GM19438 (cell line): Measurements from ENCODE around the gene ATP8B3.

Experiments
- ATAC-seq: cut with Tn5 transposase; IDR thresholded peaks from one replicate; pipeline ENCODE4 v1.9.1; 2021; ENCODE audit warnings: low read depth; ENCODE audit not compliant: unreplicated experiment

Gene ATP8B3, protein sequence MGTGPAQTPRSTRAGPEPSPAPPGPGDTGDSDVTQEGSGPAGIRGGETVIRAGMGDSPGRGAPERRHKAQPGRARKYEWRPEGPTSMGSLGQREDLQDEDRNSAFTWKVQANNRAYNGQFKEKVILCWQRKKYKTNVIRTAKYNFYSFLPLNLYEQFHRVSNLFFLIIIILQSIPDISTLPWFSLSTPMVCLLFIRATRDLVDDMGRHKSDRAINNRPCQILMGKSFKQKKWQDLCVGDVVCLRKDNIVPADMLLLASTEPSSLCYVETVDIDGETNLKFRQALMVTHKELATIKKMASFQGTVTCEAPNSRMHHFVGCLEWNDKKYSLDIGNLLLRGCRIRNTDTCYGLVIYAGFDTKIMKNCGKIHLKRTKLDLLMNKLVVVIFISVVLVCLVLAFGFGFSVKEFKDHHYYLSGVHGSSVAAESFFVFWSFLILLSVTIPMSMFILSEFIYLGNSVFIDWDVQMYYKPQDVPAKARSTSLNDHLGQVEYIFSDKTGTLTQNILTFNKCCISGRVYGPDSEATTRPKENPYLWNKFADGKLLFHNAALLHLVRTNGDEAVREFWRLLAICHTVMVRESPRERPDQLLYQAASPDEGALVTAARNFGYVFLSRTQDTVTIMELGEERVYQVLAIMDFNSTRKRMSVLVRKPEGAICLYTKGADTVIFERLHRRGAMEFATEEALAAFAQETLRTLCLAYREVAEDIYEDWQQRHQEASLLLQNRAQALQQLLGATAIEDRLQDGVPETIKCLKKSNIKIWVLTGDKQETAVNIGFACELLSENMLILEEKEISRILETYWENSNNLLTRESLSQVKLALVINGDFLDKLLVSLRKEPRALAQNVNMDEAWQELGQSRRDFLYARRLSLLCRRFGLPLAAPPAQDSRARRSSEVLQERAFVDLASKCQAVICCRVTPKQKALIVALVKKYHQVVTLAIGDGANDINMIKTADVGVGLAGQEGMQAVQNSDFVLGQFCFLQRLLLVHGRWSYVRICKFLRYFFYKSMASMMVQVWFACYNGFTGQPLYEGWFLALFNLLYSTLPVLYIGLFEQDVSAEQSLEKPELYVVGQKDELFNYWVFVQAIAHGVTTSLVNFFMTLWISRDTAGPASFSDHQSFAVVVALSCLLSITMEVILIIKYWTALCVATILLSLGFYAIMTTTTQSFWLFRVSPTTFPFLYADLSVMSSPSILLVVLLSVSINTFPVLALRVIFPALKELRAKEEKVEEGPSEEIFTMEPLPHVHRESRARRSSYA (N-terminal part only)

DNA sequence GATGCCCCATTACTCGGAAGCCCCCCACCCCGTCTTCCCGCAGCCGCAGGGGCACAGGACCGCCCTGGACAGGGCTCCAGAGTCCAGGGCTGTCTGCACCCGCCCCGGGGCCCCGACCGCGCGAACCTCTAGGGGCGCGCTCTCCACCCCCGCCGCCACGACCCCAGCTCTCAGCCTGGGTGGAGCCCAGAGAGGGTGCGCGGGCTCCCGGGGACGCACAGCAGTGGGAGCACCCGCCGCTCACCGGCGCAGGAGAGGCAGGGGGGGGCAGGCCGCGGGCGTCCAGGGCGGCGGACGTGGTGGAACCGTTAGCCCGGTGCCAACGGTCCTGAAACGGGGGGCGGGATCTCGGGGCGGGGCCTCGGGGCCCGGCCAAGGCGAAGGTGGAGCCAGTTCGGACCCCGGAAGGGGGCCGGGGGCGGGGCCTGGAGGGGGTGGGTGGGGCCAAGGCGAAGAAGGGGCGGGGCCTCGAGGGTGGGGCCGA lies at the start of gene ATP8B3:
ATP8B3 (minus strand) TSS at position 335 of the 484 bp plus-strand sequence. CDS start 540 bp downstream, outside the sequence.
- no peak for ATAC-seq

DNA sequence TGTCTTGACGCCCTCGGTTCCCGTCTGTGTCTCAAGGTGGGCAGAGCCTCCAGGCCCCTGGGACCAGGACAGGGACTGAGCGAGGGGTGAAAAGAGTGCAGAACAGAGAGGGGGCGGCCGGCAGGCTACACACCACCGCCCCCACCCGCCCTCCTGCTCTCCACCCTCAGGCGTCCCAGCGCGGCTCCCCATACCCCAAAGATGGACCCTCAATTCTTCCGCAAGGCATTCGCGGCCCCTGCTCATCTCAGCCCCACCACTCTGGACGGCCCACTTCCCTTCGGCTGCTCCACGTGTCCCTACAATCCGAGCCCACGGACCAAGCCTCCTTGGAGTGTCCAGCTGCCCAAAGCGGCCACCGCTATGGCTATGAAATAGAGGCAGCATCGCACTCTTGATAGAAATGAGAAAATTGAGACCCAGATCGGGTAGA lies 49.5 kb upstream of the ATP8B3 start:
- no peak for ATAC-seq

DNA sequence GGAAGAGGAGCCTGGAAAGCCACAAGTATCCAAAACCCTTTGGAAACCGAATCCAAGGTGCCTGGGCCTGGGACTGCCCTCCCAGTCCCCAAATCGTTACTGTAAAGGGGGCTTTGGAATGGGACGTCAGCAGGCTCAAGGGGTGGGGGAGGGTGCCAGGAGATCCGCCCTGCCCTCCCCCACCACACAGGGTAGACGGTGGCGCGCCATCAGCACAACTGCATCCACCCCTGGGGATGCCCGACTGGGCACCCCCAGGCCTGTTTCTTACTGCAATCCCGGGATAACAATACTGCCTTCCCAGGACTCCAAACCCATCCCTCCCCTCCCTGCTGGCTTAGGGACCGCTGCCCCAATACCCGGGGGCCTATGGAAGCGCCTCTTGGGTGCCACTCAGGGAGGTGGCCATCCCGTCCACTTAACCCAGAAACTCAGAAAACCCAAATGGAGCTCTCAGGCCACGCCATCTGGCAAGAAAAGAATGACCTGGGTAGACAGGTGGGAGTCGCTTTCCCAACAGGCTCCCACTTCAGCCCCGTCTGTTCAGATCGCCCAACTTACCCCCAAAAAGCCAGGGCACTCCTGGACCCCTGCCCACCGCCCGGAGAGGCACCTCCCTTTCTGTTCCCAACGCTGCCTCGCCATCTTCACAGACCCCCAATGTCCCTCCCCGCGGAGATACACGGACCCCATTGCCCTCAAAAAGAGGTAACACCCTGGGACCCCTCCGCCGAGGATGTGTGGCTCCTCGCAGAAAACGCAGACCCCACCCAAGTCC lies 48.9 kb upstream of the ATP8B3 start:
- ATAC-seq: no peak

DNA sequence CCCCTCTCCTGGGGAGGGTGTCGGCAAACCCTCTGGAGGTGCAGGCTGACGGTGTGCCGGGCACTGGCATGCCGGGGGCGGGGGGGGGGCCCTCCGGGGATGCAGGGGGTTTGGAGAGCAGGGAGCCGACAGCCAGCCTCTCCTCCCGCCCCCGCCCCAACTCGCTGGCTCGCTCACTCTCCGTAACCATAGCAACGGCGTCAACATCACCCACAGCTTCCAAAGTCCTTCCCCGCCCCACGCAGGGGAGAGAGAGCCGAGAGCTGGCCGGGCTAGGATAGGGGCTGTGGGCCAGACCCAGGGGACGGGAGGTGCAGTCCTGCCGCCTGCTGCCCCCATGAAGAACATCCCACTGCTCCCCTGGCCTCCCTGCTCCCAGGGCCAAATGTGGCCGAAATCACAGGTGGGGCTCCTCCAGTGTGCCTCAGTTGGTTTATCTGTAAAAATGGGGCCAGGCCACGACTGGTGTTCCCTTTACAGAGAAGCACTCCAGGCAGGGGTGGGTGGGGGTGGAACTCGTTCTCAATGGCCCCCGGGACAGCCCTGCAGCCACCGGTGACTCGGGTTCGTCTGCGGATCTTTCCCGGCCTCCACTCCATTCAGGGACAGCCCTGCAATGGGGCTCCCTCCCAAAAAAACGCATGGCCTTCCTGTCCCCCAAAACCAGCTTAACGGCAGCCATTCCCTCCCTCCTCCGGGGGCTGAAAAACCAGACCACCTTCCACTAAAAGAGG lies 48.1 kb upstream of the ATP8B3 start:
- ATAC-seq: no peak

DNA sequence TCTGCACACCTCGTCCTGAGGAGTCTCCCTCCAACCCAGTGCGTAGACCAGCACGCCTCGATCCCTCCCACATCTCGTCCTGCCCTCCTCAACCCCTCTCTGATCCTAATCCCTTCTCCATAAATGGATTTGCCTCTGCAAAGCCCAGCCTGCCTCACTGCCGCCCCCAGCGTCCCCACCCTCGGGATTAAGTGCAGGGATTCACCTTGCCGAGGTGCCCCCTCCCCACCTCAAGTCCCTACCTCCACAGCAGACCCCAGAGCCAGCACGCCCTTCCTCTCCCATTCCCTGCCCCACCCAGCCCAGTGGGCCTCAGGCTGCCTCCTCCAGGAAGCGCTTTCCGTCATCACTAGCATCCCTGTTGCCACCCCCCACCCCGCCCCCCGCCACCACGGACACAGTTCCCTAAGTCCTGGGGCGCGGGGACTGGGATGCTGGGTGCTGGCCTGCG lies 47.3 kb upstream of the ATP8B3 start:
- no peak for ATAC-seq

DNA sequence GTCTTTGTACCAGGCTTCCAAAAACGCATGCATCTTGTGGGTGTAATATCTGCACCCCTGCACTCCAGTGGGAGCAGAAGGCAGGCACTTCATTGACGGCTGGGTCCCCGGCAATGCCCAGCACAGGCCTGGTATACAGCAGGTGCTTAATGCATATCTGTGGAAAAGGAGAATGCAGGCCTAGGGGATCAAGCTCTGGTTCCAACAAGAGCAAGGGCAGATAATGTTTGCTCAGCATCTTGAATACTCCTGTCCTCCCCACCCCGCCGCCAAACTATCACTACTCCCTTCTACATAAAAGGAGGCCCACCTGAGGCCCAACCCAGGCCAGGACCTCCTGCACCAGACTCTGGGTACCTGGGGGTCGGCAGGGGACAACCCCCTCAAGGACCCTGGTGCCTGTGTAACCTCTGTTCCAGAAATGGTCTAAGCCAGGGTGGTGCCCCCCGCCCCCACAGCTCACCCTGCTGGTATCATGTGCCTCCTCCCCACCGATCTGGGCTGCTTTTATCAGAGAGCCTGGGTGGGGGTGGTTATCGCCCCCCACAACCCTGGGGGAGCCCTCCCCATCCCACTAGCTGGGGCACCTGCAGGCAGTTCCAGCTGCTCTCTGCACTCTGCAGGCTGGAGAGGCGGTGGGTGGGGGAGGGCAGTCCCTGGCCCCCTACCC lies 46.5 kb upstream of the ATP8B3 start:
- no peak for ATAC-seq

DNA sequence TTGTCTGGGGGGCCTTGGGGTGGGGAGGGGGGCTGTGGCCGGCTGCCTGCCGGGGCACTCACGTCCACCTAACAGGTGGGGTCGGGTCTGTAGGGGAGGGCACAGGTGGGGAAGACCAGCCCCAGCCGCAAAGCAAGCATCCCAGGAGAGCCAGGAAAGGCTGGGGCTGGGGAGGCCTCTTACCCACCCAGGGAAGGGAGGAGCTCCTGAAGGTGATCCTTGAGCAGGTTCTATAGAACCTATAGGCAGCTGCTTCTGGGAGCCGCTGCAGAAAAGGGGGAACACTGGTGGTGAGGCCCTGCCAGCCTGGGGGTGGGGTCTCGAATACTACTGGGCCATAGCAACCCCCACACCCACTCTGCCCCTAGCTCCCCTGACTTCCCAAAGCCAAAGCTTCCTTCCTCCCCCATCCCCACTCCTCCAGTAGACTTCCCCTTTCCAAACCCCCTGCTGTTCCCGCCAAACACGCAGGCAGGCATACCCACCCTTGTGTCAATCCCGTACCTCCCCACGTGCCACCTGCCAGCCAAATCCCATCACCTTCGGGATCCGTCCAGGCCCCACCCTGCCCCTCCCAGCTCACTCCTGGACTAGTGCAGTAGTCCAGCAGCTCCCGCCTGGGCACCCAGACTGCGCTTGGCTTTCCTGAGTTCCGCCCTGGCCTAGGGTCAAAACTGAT lies 45.7 kb upstream of the ATP8B3 start:
- ATAC-seq: no peak

DNA sequence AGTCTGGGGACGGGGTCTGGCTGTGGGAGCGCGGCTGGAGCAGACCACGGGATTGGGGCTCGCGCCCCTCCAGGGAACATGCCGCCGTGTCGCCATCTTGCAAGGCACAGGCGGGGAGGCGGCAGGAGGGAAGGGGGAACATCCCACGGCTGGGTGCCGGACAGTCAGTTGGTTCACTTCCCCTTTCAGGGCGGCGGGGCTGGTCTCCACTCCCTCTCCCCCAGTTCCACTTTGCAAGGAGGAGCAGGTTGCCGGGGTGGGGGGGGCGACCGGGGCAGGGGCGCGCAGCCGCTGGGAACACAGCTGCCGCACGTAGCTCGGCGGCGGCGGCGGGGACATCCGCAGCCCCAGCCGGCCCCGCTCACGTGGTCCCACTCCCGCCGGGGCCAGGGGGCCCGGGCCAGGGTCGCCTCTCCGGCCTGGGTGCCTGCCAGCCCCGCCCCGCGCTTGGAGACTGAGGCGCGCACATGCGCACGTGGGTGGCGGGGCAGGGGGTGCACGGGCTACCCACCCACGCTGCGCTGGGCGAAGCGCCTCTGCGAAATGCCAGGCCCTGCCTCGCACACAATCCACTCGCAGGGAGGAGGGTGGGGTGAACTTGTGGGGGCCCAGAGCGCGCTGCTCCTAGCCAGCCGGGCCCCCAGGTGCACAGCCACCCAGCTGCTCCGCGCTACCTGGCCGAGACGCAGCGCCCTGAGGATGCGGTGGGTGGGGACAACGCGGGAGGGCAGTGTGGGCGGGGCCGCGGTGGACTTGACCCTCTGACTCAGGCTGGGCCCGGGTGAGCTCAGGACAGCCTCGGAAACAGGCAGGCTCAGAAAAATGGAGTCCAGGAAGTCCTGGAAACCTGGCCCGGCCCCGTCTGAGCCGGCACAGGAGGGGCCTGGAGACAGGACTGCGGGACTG lies 44.9 kb upstream of the ATP8B3 start:
- ATAC-seq: no peak

DNA sequence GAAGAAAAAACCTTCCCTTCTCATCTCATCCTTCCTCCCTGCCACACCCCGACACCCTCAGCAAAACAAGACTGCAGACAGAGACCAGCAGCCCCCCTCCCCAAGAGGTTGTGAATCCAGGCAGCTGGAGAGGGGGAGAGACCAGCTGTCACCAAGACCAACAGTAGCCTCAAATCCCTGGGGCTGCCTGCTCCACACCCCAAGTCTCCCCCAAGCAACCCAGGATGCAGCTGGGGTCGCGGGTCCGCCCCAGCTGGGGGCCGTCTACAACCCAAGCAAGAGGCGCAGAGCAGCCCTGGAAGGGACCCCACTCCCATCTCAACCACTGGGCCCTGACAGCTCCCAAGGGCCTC lies 44.2 kb upstream of the ATP8B3 start:
- ATAC-seq: no peak

DNA sequence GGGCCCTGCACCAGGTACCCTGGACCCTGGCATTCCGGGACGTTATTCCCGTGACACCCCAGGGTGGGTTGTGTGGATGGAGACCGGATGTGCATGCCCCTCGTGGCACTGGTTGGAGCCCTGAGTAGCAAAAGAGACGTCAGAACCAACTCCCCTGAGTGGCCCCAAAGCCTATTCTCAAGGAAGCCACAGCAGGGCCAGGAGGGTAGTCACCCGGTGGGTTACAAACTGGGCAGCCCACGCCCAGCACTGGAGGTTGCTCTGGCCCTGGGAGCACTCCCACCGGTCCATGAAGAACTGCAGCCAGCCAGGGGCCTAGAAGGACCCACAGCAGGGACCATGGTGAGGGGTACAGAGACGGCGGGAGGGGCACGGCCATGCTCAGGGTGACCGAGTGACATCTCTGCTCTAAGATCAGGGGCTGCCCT lies 43.8 kb upstream of the ATP8B3 start:
- ATAC-seq: no peak

DNA sequence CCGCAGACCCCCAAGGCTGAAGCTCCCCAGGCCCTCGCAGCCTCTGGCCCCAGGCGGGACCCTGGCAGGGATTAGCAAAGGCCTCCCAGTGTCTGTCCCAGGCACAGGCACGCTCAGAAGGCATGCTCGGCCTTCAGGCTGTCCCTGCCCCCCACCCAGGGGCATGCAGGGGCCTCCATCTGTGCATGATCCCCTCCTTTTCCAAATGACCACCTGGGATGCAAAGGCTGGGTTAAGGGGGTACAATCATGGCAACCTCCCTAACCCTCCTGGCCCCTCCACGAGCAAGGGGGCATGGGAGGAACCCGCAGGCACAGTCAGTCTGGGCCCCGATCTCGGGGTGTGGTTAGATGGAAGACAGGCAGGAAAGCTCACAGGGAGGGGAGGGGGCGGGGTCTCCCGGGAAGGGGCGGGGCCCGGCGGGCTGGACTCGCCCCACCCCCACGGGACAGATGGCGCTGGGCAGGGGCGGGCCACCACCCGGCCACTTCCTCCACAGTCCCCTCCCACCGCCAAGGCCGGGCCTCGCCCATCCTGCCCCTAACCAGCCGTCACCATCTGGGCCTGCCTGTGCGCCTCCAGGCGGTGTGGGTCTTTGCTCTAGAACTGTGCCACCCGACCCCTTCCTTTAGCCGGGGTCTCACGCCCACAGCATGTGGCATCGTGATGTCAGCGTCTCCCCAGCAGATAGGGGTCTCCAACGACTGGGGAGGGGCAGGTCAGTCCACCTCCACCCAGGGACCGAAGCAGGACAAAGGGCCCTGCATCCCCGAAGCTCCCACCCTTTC lies 43.2 kb upstream of the ATP8B3 start:
- ATAC-seq: peak; percentile 41

DNA sequence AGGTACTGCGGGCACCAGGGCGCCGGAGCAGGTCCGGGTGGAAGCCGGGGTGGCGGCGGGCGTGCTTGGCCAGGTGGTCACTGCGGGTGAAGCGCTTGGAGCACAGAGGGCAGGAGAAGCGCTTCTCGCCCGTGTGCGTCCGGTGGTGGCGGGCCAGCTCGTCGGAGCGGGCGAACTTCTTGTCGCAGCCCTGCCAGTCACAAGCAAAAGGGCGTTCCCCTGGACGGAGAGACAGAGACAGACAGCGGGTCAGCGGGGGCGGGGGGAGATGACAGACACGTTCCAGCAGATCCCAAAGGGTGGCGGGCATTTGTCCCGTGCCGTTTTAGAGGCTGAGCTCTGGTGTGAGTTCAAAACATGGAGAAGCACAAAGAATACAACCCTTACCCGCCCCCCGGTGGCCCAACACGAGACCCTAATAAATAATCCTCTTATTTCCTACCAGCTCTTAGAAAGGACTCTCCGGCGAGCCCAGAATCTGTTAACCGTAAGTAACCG lies 42.5 kb upstream of the ATP8B3 start:
- no peak for ATAC-seq

DNA sequence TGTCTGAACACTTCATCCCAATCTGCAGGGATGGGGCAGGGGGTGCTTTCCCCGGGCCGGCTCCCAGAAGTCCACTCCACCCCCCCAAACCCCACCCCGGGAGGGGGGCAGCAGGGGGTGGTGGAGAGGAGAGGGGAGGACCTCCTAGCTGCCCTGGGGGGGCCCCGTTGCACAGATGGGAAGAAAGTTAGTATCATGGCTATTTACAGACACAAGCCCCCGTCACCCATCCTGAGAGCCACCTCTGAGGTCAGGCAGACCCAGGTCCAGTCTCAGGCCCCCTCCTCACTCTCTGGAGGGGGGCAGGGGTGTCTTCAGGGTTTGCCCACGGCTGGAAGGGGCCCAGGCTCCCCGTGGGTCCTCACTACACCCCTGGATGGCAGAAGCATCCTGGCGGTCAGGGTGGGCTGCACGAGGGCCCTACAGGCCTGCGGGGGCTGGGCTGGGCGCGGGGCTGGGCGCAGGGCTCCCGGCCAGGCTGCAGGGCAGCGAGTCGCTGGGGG lies 42.0 kb upstream of the ATP8B3 start:
- no peak for ATAC-seq

DNA sequence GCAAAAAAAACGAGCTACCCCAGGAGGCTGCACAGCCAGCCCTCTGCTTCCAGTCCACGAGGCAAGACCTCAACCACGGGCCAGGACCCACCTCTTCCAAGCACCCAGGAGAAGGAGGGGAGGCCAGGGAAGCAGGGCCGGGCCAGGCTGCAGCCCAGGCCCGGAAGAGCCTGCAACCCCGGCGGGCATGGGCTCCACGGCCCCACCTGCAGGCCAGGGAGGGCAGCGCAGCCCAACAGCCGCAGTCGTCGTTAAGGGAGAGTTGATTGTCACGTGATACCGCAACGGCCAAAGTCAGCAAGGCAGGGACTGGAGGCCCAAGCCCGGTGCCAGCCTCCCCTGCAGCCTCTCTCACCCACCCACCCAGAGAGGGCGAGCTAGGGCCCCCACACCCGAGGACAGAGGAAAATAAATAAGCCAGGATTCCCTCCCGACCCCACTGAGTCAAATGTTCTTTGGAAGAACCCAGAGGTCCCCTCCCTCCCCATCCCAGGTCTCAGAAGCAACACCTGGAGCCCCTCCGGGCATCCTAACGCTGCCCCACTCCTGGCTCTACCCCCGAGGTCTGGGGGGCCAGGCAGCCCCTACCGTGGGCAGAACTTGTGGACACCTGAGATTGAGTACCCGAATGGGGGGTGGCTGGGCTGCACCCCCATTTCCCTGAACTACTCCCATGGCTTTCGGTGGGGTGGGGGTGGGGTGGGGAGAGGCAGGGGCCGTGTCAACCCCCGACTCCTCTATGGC lies 41.4 kb upstream of the ATP8B3 start:
- no peak for ATAC-seq

DNA sequence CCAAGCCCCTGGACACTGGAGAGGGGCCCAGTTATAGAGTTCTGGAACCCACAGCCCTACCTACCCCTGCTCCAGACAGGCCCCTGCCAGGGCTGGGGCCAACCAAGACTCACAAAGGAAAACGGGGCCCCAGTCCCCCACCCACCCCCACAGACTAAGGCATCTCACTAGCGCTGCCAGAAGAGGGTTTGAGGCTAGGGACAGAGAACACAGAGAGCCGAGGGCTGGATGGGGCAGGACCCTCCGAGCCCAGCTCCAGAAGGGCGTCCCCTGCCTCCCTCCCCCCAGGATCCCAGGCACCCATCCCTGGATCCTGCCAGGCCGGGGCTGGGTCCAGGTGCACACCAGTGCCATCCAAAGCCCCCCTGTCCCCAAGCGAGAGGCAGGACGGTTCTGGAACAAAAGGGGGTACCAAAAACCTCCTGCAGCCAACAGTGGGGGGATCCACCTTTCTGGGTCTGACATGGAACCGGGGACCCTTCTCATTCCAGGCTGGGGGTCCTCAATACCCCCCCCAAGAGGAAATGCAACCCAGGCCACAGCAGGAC lies 40.6 kb upstream of the ATP8B3 start:
- no peak for ATAC-seq
